GM19468 (cell line): ENCODE results near the gene PSMB3.
"Not testable (repeated sequence)": the region's sequence is repeated elsewhere in the genome, so short reads cannot be mapped to it uniquely, and the experiment has no call there.

ENCODE experiments used
- ATAC-seq: cut with Tn5 transposase; IDR thresholded peaks from one replicate; pipeline ENCODE4 v1.9.1; 2021; ENCODE audit warnings: mild to moderate bottlenecking, moderate library complexity, moderate number of reproducible peaks; ENCODE audit not compliant: unreplicated experiment; ENCODE audit errors: extremely low read depth

PSMB3 gene

DNA sequence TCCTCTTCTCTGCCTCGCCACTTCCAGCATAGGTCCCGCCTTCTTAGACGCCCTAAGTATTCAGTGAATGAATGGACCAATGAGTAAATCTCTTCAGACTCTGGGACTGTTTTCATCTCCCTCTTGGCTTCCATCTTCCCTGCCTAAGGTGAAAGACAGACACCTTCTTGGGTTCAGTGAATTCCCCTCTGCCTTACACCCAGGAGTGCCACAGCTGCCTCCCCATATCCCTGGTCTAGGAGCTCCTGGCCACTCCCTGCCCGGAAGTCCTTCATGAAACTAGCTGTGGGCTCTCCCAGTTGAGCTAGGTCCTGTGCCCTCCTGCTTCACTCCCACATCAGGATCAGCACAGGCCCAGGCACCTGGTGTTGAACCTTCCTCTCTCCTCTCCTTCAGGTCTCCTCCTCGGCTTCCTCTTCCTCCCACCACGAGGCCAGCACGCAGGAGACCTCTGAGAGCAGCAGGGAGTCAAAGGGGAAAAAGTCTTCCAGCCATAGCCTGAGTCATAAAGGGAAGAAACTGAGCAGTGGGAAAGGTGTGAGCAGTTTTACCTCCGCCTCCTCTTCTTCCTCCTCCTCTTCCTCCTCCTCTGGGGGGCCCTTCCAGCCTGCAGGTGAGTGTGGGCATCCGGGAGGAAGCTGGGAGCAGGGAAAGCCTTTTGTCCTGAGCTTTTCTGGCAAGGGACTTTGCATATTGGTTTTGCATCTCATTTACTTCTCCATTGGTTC lies 37.2 kb upstream of the PSMB3 start:
- no peak for ATAC-seq

DNA sequence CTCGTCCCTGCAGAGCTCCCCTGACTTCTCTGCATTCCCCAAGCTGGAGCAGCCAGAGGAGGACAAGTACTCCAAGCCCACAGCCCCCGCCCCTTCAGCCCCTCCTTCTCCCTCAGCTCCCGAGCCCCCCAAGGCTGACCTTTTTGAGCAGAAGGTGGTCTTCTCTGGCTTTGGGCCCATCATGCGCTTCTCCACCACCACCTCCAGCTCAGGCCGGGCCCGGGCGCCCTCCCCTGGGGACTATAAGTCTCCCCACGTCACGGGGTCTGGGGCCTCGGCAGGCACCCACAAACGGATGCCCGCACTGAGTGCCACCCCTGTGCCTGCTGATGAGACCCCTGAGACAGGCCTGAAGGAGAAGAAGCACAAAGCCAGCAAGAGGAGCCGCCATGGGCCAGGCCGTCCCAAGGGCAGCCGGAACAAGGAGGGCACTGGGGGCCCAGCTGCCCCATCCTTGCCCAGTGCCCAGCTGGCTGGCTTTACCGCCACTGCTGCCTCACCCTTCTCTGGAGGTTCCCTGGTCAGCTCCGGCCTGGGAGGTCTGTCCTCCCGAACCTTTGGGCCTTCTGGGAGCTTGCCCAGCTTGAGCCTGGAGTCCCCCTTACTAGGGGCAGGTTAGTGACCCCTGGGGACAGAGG lies 36.1 kb upstream of the PSMB3 start:
- ATAC-seq: no peak

DNA sequence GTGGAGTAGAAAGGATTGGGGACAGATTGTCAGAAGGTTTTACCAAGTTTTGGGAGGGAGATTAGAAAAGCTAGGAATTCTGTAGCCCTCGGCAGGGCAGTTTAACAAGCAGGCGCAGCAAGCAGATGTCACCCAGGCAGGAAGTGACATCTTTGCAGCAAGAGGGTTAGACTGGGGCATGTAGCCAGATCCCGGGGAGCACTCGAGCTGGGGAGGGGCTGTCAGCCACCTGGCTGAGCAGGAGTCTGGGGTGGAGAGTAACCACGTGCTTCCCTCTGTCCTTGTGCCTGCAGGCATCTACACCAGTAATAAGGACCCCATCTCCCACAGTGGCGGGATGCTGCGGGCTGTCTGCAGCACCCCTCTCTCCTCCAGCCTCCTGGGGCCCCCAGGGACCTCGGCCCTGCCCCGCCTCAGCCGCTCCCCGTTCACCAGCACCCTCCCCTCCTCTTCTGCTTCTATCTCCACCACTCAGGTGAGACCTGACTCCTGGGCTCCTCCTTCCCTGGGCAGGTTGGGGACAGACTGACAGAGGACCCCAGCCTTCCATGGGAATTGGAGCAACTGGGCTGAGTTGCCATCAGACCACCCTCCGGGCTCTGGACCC lies 35.3 kb upstream of the PSMB3 start:
- no peak for ATAC-seq

DNA sequence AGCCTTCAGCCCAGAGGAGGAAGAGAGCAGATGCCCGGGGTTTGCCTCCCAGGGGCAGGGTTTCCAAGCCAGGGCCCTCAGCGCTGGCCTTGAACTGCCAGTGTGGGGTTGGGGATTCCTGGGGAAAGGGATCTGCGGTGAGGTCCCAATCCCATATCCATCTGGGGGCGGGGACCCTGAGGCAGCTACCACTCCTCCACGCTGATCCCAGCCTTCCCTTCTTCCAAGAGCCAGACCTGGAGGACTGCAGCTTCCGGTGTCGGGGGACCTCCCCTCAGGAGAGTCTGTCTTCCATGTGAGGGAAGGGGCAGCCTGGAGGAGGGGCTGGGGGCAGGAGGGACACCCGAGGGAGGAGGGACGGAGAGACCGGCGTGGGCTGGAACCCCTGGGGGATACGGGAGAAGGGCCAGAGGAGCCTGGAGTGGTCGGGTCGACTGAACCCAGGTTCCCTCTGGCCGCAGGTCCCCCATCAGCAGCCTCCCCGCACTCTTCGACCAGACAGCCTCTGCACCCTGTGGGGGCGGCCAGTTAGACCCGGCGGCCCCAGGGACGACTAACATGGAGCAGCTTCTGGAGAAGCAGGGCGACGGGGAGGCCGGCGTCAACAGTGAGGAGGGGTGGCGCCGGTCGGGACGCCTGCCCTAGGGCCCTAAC lies 33.1 kb upstream of the PSMB3 start:
- no peak for ATAC-seq

DNA sequence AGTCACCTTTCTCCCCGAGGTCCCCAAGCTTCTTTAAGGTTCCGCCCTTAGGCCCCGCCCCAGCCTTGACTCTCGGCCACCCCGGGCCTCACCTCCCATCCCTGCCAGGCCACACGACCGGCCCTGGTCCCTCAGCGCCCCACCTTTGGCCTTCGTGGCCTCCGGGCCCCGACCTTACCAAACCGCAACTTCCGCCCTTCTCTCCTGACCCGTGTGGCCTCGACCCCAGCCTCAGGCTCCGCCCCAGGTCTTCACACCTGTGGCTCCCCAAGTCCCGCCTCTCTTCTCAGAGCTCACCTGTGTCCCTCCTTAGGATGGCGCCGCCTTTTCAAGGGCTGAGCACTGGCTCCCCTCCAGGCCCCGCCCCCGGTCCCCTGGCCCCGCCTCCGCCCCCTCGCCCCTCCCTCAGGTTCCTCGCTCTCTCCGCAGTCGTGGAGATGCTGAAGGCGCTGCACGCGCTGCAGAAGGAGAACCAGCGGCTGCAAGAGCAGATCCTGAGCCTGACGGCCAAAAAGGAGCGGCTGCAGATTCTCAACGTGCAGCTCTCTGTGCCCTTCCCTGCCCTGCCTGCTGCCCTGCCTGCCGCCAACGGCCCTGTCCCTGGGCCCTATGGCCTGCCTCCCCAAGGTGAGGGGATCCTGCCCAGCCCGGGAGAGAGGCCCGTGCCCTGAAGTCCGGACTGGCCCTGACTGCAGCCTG lies 32.4 kb upstream of the PSMB3 start:
- ATAC-seq: no peak

DNA sequence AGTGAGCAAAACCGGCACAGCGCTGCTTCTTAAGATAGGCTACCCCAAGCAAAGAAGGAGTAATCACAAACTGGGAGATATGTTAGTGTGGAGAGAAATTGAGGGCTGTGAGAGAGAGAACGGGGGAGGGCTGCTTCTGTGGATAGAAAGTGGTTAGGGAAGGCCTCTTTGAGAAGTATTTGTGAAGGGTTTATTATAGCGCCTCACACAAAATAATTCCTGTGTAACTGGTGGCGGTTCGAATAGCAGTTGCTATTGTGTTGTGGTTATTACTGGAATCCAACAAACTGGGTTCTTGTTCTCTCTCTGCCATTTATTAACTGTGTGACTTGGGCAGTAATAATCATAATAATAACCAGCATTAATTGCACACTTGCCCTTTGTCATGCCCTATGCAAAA lies 31.6 kb upstream of the PSMB3 start:
- no peak for ATAC-seq

DNA sequence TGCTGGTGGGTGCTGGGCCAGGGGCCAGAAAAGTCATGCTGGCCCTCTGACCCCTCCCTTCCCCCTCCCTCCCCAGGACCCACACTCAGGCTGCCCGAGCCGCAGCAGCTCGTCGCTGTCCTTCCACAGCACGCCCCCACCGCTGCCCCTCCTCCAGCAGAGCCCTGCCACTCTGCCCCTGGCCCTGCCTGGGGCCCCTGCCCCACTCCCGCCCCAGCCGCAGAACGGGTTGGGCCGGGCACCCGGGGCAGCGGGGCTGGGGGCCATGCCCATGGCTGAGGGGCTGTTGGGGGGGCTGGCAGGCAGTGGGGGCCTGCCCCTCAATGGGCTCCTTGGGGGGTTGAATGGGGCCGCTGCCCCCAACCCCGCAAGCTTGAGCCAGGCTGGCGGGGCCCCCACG lies 30.7 kb upstream of the PSMB3 start:
- ATAC-seq: no peak

DNA sequence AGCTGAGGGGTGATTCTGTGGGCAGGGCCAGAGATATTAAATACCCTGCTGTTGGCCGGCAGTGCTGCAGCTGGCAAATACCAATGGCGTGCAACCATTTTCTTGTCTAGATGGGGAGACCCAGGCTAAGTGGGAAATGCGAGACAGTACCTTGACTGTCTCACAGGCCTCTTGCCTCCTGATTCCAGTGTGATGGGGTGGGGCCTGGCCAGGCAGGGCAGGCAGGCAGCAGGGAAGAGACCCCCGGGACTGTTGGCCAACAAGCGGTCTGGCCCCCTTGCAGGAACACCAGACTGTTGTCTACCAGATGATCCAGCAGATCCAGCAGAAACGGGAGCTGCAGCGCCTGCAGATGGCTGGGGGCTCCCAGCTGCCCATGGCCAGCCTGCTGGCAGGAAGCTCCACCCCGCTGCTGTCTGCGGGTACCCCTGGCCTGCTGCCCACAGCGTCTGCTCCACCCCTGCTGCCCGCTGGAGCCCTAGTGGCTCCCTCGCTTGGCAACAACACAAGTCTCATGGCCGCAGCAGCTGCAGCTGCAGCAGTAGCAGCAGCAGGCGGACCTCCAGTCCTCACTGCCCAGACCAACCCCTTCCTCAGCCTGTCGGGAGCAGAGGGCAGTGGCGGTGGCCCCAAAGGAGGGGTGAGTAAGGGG lies 28.1 kb upstream of the PSMB3 start:
- no peak for ATAC-seq

DNA sequence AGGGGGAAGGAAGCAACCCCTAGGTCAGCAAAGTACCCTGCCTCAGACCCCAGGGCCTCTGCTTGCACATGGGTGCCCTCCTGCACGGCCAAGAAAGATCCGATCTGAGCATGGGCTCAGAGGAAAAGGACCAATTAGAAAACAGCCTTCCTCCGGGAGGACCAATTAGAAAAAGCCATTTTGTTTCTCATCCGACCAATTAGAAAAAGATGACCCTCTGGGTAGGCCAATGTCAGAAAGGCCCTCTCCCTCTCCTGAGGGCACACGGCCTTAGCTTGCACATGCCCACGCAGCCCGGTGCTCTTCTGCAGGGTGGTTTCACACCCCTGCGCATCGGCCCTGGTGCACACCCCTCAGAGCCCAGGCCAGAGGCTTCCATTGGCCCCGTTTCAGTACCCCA lies 27.5 kb upstream of the PSMB3 start:
- ATAC-seq: no peak

DNA sequence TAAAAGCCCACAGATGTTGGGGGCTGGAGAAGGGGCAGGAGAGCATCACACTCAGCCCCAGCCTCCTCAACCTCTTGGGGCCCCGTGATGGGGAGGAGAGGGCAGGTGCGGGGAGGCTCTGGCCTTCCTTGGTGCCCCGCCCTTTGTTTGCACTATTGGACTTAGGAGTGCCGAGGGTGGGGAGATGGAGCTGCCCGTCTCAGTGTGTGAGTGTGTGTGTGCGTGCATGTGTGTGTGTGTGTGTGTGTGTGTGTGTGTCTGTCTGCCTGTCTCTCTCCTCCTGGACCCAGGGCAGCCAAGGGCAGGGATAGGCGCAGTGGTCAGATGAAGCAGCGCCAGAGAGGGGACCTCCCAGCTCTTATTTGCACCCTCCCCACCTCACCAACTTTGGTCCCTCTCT lies 26.4 kb upstream of the PSMB3 start:
- ATAC-seq: not testable (repeated sequence)

DNA sequence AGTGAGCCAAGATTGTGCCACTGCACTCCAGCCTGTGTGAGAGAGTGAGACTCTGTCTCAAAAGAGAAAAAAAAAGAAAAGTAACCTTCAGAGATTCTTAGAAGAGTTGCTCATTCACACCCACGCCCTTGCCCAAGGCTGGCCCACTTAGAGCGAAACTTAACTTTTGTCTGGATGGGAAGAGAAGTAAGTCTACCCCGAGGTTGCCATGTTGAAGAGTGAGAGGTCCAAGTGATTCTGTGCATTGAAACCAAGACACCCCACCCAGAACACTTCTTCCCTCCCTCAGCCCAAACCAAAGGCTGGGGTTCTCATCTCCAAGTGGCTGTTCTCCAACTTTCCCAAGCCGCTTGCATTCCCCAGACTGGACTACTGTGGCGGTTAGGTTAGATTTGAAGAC lies 24.8 kb upstream of the PSMB3 start:
- ATAC-seq: no peak

DNA sequence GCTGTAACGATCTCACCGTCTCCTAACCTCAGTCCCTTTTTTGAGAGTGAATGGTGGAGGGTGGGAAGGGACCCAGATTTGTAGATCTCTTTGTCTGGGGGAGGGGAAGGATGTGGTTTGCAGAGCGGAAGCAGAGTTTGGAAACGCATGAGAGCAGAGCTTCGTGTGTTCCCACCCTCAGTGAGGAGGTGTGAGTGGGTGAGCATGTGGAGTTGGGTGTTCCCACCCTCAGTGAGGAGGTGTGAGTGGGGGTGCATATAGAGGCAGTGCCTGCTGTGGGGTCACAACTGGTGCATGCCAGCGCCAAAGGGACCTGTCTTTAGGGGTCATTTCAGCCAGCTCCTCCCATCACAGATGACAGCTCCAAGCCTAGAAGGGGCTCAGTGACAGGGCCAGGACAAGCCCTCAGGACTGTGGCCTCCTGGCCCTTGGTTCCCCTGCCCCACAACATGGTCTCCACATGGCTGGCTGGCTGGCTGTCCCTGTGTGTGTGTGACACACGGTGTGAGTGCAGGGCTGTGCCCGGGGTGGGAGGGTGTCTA lies 24.2 kb upstream of the PSMB3 start:
- ATAC-seq: no peak

DNA sequence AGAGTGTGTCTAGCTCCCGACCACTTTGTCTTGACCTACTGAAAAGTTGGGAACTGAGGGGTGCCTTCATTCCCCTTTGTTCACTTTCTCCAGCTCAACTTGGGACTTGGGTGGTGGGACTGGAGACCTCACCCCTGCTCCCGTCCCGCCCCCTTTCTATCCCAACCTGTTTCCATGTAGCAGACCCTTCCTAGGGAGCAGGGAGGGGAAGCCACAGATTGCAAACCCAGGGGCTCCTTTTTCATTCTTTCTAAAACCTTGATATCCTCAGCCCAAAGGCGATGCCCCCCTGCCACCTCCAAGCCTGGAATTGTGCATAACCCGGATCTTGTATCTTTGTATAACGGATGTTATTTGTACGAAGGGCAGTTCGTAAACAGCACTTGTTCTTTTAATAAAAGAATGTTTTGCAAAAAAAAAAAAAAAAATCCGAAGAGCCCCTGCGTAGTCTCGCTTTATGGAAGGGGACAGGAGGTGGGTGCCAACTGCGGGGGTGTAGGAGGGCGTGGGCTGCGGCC lies 23.1 kb upstream of the PSMB3 start:
- ATAC-seq: no peak

DNA sequence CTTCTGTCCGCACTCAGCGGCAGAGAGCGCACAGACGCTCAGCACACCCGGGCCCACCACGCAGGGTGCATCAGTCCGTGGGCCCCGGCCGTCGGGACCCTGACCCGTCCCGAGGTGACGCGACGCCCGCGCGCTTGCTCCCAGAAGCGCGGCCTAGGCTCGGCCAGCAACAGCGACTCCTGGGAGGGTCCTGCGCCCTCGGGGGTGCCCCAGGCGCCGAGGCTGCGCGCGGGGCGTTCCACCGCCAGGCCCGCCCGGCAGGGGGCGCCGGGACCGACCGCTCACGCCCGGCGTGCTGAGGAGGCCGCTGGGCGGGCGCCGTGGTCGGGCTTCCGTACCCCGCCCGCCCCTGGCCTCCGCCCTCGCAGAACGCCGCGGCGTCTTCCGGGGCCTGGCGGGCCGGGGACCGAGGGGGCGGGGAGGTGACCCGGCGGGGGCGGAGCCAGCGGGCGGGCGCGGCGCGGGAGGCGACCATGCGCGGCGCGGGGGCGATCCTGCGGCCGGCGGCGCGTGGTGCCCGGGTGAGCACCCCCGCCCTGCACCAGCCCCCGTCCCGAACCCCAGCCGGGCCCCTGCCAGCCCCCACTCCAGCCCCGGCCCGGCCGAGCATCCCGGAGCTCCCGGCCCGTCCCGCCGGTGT lies 22.5 kb upstream of the PSMB3 start, which contains the start of gene CISD3:
Gene CISD3 (plus strand): TSS at position 456 of the 640 bp plus-strand sequence. CDS start 18 bp downstream, at position 474.
- ATAC-seq: peak; percentile 55

DNA sequence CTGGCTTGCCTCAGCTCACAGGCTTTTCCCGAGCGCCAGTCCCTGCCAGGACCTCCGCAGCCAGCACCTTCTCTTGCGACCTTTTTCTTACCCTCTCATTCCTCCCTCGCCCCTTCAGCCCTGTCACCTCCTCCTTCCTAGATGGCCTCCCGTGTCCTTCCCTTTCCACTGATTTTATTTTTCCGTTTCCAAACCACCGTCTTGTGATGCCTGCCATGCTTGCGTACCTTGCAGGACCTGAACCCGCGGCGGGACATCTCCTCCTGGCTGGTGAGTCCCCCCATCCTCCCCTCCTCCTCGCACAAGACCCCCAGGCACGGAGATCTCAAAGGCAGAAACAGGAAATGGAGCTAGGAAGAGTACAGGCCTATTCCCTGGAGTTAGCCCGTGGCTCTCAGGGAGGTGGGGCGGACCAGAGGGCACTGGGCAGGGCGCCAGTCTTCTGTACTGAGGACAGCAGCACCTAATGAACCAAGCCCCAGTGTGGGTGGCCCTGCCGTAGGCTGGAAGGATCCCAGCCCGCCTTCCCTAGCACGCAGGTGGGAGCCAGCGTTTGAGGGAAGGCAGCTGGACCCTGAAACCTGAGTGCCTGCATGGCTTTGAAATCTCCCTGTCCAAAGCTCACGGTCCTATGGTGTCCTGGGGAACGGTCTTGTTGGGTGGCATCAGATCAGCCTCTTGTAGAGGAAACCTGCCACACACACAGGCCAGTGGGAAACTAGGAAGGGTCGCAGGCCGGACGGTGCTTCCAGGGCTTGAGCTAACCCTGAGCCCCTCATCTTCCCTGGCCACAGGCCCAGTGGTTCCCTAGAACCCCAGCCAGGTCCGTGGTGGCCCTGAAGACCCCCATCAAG lies 21.8 kb upstream of the PSMB3 start:
- no peak for ATAC-seq

DNA sequence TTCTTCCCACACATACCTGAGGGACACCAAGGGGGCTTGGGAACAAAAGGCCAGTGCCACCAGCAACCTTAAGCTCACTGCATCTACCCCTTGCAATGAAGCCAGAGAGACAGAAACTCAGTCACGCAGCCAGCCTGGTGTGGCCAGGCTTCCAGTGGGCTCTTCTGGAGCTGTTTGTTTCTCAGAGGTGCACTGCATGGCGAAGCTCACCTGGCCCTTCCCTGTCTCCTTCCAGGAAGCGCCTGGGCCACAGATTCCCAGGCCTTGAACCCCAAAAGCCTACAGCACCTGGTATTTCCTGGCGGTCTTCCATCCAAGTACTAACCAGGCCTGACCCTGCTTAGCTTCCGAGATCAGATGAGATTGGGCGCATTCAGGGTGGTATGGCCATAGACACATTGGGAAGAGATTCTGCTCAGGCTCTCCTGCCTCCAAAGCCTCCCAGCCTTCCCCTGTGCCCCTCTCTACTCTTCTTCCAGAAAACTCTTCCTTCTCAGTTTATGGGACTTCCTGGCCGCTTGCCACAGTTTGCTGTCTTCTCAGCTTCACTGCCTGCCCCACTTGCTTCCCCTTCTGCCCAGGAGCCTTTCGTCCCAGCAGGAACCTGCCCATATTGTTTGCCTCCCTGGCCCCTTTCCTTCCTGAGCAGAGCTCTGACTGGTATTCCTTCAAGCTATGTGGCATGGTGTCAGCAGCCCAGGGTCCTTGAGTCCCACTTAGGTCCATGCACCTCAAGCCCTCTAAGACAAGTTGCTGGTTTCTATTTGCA lies 20.8 kb upstream of the PSMB3 start:
- ATAC-seq: no peak
